OCI-LY1 (cell line): ENCODE results near the gene CHD5.

Experiments used
- H2AFZ ChIP-seq: fragments of 200-600 bp; sonication (generic), shearing (Covaris generic); 2 replicates; pipeline ENCODE4 v1.6.0; 2014; ENCODE audit warnings: antibody characterized with exemption, mild to moderate bottlenecking, low read length
- H3F3A ChIP-seq: fragments of 200-600 bp; sonication (generic), shearing (Covaris generic); 2 replicates; pipeline ENCODE4 v1.6.0; 2014; ENCODE audit warnings: mild to moderate bottlenecking, antibody characterized with exemption, low read length, moderate library complexity; ENCODE audit not compliant: insufficient read depth
- H3K27ac ChIP-seq: fragments of 200-600 bp; sonication (generic); 2 replicates; pipeline ENCODE4 v1.5.1; 2014; ENCODE audit warnings: low read length, mixed run types, mild to moderate bottlenecking, low read depth; ENCODE audit not compliant: poor library complexity, severe bottlenecking
- H3K27me3 ChIP-seq: fragments of 200-600 bp; sonication (generic); 2 replicates; pipeline ENCODE4 v1.6.0; 2014; ENCODE audit warnings: antibody characterized with exemption, mild to moderate bottlenecking, low read length, moderate library complexity; ENCODE audit not compliant: insufficient read depth
- H3K36me3 ChIP-seq: fragments of 200-600 bp; sonication (generic); 2 replicates; pipeline ENCODE4 v1.6.1; 2014; ENCODE audit warnings: mild to moderate bottlenecking, antibody characterized with exemption, low read length, moderate library complexity, mixed read lengths; ENCODE audit not compliant: insufficient read depth
- H3K4me1 ChIP-seq: fragments of 200-600 bp; sonication (generic); 2 replicates; pipeline ENCODE4 v1.5.1; 2014; ENCODE audit warnings: mild to moderate bottlenecking, low read length, moderate library complexity; ENCODE audit not compliant: insufficient read depth, severe bottlenecking
- H3K4me2 ChIP-seq: fragments of 200-600 bp; sonication (generic), shearing (Covaris generic); 2 replicates; pipeline ENCODE4 v1.6.1; 2014; ENCODE audit warnings: low read length
- H3K4me3 ChIP-seq: fragments of 200-600 bp; sonication (generic); 2 replicates; pipeline ENCODE4 v1.5.1; 2014; ENCODE audit warnings: low read length, low read depth, mild to moderate bottlenecking, mixed read lengths; ENCODE audit not compliant: poor library complexity, severe bottlenecking
- H3K79me2 ChIP-seq: fragments of 200-600 bp; shearing (Covaris generic); 2 replicates; pipeline ENCODE4 v1.6.1; 2016; ENCODE audit warnings: mixed run types, low read length, mixed read lengths; ENCODE audit not compliant: insufficient read depth
- H3K9ac ChIP-seq: fragments of 200-600 bp; sonication (generic), shearing (Covaris generic); 2 replicates; pipeline ENCODE4 v1.6.1; 2014; ENCODE audit warnings: mild to moderate bottlenecking, low read length, mixed read lengths
- H3K9me2 ChIP-seq: fragments of 200-600 bp; sonication (generic), shearing (Covaris generic); 2 replicates; pipeline ENCODE4 v1.6.1; 2014; ENCODE audit warnings: low read depth, mild to moderate bottlenecking, low read length, mixed read lengths
- H3K9me3 ChIP-seq: fragments of 200-600 bp; shearing (Covaris generic); 2 replicates; pipeline ENCODE4 v1.6.1; 2014; ENCODE audit warnings: low read length, mixed read lengths
- H4K20me1 ChIP-seq: fragments of 200-600 bp; sonication (generic), shearing (Covaris generic); 2 replicates; pipeline ENCODE4 v1.6.0; 2016; ENCODE audit warnings: mild to moderate bottlenecking, low read length; ENCODE audit not compliant: insufficient read depth
- EZH2 ChIP-seq: fragments of 200-600 bp; sonication (generic), shearing (Covaris generic); IDR thresholded peaks from 2 replicates; pipeline ENCODE4 v1.8.0; 2017; ENCODE audit warnings: borderline replicate concordance, mixed run types, mild to moderate bottlenecking, antibody characterized with exemption, low read length, moderate library complexity, mixed read lengths
- TF ChIP-seq, protein P1 (sequence below): fragments of 200-600 bp; sonication (generic), shearing (Covaris generic); IDR thresholded peaks from 2 replicates; pipeline ENCODE4 v1.5.1; 2017; ENCODE audit warnings: mild to moderate bottlenecking, antibody characterized with exemption, low read length, moderate library complexity, mixed read lengths

Gene CHD5

DNA sequence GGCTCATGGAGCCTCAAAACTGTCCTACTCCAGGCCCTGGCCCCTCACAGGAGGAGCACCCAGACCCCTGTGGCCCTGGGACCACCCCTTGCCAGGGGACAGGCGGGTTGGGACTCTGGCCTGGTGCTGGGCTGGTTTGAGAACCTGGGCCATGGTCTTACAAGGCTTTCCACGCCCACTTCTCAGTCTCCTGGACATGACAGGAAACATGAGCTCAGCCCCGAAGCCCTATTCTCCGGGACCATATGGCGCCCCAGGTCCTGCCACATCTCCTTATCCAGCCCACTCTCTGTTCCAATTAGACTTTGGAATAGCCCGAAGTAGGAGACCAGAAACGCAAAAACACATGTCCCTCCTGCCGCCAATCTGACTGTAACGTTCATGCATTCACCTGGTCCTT is 86.5 kb downstream of the CHD5 start:
- Histone ChIP-seq H3K27ac (no peak overlapping the region), H3K27me3 (no peaks in the 10 kb centered on the region), H3K9me3 (no peaks in the 10 kb centered on the region)

DNA sequence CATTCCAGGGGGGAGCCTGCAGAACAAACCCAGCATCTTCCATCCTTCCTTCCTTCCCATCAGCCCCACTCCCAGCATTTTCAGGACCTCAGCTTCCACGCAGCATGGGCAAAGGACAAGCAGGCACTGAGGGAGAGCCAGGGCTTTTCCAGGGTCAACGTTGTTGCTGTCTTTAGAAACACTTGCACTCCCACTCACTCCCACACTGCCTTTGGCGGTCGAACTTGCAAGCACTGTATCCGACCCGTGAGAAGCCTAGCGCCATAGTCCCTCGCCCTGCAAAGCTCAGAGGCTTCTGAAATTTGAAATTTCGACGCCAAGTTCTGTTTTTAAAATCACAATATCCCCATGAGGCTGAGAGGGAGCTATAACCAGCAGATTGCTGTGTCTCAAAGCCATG is 87.0 kb downstream of the CHD5 start:
- Histone ChIP-seq H3K36me3 (peaks cover 29% of the 10 kb centered on the region; the same call in 1 of the 2 replicates), H3K9me3 (no peaks in the 10 kb centered on the region), H3K9me2 (no peaks in the 10 kb centered on the region), H2AFZ (no peak overlapping the region), H3K27ac (no peak overlapping the region), H3K79me2 (no peaks in the 10 kb centered on the region), H3K4me1 (no peaks in the 10 kb centered on the region), H3K27me3 (no peaks in the 10 kb centered on the region), H3K4me3 (no peak overlapping the region), H3F3A (no peaks in the 10 kb centered on the region), H3K4me2 (no peak overlapping the region), H3K9ac (no peak overlapping the region), H4K20me1 (no peaks in the 10 kb centered on the region)
- TF ChIP-seq EZH2, result no peak
- TF ChIP-seq, protein P1, sequence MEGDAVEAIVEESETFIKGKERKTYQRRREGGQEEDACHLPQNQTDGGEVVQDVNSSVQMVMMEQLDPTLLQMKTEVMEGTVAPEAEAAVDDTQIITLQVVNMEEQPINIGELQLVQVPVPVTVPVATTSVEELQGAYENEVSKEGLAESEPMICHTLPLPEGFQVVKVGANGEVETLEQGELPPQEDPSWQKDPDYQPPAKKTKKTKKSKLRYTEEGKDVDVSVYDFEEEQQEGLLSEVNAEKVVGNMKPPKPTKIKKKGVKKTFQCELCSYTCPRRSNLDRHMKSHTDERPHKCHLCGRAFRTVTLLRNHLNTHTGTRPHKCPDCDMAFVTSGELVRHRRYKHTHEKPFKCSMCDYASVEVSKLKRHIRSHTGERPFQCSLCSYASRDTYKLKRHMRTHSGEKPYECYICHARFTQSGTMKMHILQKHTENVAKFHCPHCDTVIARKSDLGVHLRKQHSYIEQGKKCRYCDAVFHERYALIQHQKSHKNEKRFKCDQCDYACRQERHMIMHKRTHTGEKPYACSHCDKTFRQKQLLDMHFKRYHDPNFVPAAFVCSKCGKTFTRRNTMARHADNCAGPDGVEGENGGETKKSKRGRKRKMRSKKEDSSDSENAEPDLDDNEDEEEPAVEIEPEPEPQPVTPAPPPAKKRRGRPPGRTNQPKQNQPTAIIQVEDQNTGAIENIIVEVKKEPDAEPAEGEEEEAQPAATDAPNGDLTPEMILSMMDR, result no peak

More for the DNA sequence above, 86.5 kb downstream of the CHD5 start:
- TF ChIP-seq EZH2, result no peak
- TF ChIP-seq, protein P1, result no peak
- no peak overlapping the region for H3K4me2 ChIP-seq
- no peaks in the 10 kb centered on the region for H3K79me2 ChIP-seq
- H3K4me1 ChIP-seq, result no peaks in the 10 kb centered on the region
- no peaks in the 10 kb centered on the region for H3F3A ChIP-seq
- H3K9me2 ChIP-seq, result no peaks in the 10 kb centered on the region
- no peak overlapping the region for H2AFZ ChIP-seq
- H4K20me1 ChIP-seq, result no peaks in the 10 kb centered on the region
- peaks cover 34% of the 10 kb centered on the region; the same call in 1 of the 2 replicates for H3K36me3 ChIP-seq
- no peak overlapping the region for H3K4me3 ChIP-seq
- H3K9ac ChIP-seq, result no peak overlapping the region

DNA sequence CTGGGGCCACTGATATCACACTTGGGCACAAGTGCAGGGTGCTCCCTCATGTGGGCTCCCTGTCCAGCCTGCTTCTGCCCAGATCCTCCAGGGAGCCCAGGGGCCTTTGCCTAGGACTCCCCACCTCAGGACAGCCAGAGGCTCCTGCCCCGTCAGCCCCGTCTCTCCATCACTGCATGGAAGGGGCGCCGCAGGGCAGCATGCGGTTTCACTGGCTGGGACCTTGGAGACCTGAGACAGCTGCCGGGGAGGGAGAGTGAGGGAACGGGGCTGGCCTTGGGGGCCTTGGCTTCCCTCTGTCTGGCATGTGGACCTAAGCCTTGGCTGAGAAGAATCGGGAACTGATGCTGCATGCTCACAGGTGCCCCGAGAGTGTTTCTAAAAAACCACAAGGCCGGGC is 87.9 kb downstream of the CHD5 start:
- Histone ChIP-seq H3K4me1 (no peaks in the 10 kb centered on the region), H3K9ac (no peak overlapping the region), H3K9me2 (no peaks in the 10 kb centered on the region), H3K9me3 (no peaks in the 10 kb centered on the region), H3K27ac (no peak overlapping the region), H3K4me2 (no peak overlapping the region), H3F3A (no peaks in the 10 kb centered on the region), H4K20me1 (no peaks in the 10 kb centered on the region), H2AFZ (no peak overlapping the region), H3K36me3 (peaks cover 27% of the 10 kb centered on the region; the same call in 1 of the 2 replicates), H3K79me2 (no peaks in the 10 kb centered on the region), H3K4me3 (no peak overlapping the region), H3K27me3 (no peaks in the 10 kb centered on the region)
- TF ChIP-seq EZH2, result no peak
- TF ChIP-seq, protein P1, result no peak
